ENCODE measurements around the gene PXN.

- TF ChIP-seq CTCF (IDR thresholded peaks at IDR 0.05) (no peak), POLR2A (IDR thresholded peaks at IDR 0.05) (no peak)
Measured at GRCh38 chr12:120199595-120200306, 65.8 kb downstream of the PXN start.

Measured in right lobe of liver (tissue), 4 donors.